T-helper 1 cell treated with Interleukin-12 subunit alpha and Interleukin-12 subunit beta and Interleukin-4 antibody, amounts not matched to agents 30 ng/mL and 1 ng/mL, for 36 hours (primary cell): ENCODE measurements around the gene MT2A. TPM values are rescaled to one million over a fixed set of nuclear protein-coding genes. Genes with fewer than 3 reads are reported as not detected.

Source experiments
- intact Hi-C: fragments of 100-400 bp; cut with micrococcal nuclease; formaldehyde crosslinking; loops from one replicate; pipeline ENCODE4 v1.15.1; 2024
- total RNA-seq: library from RNA; stranded (reverse); gene quantifications from 2 replicates; pipeline ENCODE4 v1.2.3, GENCODE V29; 2022

MT2A gene
- total RNA-seq, 1 donor from 2014 or later = 350 TPM

- intact Hi-C loops = no loop called here
These were observed 50.0 kb downstream of the MT2A start for GRCh38 chr16:56658327-56658875.

Other genes starting within 250 kb of the MT2A start
- 50.3 and 51.1 TPM in 2 replicates for gene AMFR, start 183.0 kb upstream of the MT2A start, total RNA-seq
- gene NUDT21, start 157.3 kb upstream of the MT2A start, total RNA-seq = 190 and 193 TPM in 2 replicates
- gene OGFOD1, start 157.0 kb upstream of the MT2A start, total RNA-seq = 52.5 and 57.2 TPM in 2 replicates
- 12.1 and 15.9 TPM in 2 replicates for gene BBS2, start 88.6 kb upstream of the MT2A start, total RNA-seq
- not detected in 2 replicates for gene MT4, start 43.5 kb upstream of the MT2A start, total RNA-seq
- gene MT3, start 19.1 kb upstream of the MT2A start, total RNA-seq = 2.5 and 5.0 TPM in 2 replicates
- 152 and 159 TPM in 2 replicates for gene MT1E, start 17.2 kb downstream of the MT2A start, total RNA-seq
- gene MT1M, start 24.1 kb downstream of the MT2A start, total RNA-seq = not detected in 2 replicates
- gene MT1A, start 30.1 kb downstream of the MT2A start, total RNA-seq = 1.0 TPM in 1 of 2 replicates, not detected in the other
- not detected in 2 replicates for gene MT1B, start 43.3 kb downstream of the MT2A start, total RNA-seq
- 21.9 and 25.2 TPM in 2 replicates for gene MT1F, start 49.4 kb downstream of the MT2A start, total RNA-seq
- gene MT1G, start 59.5 kb downstream of the MT2A start, total RNA-seq = 24.1 and 28.8 TPM in 2 replicates
- gene MT1H, start 61.2 kb downstream of the MT2A start, total RNA-seq = 2.8 and 4.9 TPM in 2 replicates
- 69.0 and 74.7 TPM in 2 replicates for gene MT1X, start 73.9 kb downstream of the MT2A start, total RNA-seq
- 102 and 107 TPM in 2 replicates for gene NUP93, start 121.5 kb downstream of the MT2A start, total RNA-seq